ENCODE data around the gene RAP2A. TPM values are rescaled to one million over a fixed set of nuclear protein-coding genes. Genes with fewer than 3 reads are reported as not detected.

The RAP2A gene
- total and polyA plus RNA-seq, 9 of the 15 experiments (the other 6 are each of a cell fraction or from before 2014, with no cell fraction given), result 1.8 to 11.7 (median 5.6) TPM

DNA sequence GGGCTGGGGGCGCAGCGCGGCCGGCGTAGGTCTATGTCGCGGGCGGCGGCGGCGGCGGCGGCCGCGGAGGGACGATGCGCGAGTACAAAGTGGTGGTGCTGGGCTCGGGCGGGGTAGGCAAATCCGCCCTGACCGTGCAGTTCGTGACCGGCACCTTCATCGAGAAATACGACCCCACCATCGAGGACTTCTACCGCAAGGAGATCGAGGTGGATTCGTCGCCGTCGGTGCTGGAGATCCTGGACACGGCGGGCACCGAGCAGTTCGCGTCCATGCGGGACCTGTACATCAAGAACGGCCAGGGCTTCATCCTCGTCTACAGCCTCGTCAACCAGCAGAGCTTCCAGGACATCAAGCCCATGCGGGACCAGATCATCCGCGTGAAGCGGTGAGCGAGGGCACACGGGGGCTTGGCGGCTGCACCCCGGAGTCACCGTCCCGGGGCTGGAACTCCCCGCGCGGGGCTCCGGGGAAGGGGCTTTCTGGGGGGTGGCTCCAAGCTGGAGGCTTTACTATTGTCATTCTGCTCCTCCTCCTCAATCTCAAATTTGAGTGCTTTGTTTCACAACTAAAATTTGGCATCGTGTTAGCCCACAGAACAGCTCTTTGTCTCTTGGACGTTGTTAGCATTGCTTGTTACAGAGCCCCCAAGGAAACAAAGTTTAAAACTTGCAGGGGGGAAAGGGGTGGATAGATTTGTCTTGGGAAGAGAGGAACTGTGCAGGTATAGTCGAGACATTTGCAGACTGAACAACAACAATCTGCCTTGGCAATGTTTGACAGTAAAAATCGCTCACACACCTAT, 630 bp downstream of the RAP2A start:
- Histone ChIP-seq H3K36me3 (ENCODE audit: control insufficient read depth, insufficient read depth, low read length) (no peaks in the 10 kb centered on the region), H4K20me1 (replicated peaks; ENCODE audit: control insufficient read depth, insufficient read depth, low read length) (no peaks in the 10 kb centered on the region), H3K79me2 (ENCODE audit: control insufficient read depth, insufficient read depth, low read length) (peaks cover 24% of the 10 kb centered on the region), H3K9me3 (replicated peaks; ENCODE audit: control insufficient read depth, insufficient read depth, low read depth, low read length) (no peaks in the 10 kb centered on the region; the same call in 1 of the 2 replicates), H3K4me3 (peak overlapping the region; percentile 52), H3K9me1 (ENCODE audit: control insufficient read depth, insufficient read depth, low read length) (no peaks in the 10 kb centered on the region), H3K4me2 (ENCODE audit: insufficient read depth, low read length) (peak overlapping the region; percentile 83), H3K27ac (ENCODE audit: extremely low read depth, low read depth, low read length) (peak overlapping the region; percentile 58; the same call in 2 of the 3 replicates), H3K27me3 (ENCODE audit: control insufficient read depth in 2 of 2, insufficient read depth in 2 of 2, low read length in 2 of 2) (no peaks in the 10 kb centered on the region), H3K4me1 (replicated peaks in 1 of 2; ENCODE audit: control insufficient read depth in 2 of 2, insufficient read depth in 2 of 2, low read length in 2 of 2) (peaks cover 8 to 16% of the 10 kb centered on the region in 2 experiments; a peak in 4 of 5 replicates), H3K9ac (ENCODE audit: insufficient read depth in 1 of 2, low read depth in 2 of 2, low read length in 2 of 2) (peak overlapping the region; percentile 36 to 93), H2AFZ (ENCODE audit: low read depth, low read length) (peak overlapping the region; percentile 91)
- DNase-seq (ENCODE audit: extremely low read depth in 1 of 4, low spot score in 3 of 4) (peak in 1 of 4 experiments; percentile 29), FAIRE-seq (peak; percentile 87), ATAC-seq (peak; percentile 23)
- intact Hi-C loops (cut with micrococcal nuclease), result loop anchor here (10.0 kb wide), 2 partner anchors 210 to 1760 kb away; partner anchors contain the start of genes DNAJC3 and MBNL2
- ChIA-PET CTCF (ENCODE audit: low intra/inter-chr PET ratio) (no interaction called here), POLR2A (interaction anchor here (1.0 kb wide), 2 partner anchors 9 to 31 kb away, joined by 3 read pairs; no protein-coding TSS in a partner anchor)
- under 1% methylated on average over 17 of the region's 60 CpGs for WGBS (ENCODE audit: insufficient coverage, low coverage, missing lambda C conversion rate)
- no TSS peak for BruUV-seq (replicated peaks)
- in situ Hi-C loops (cut with MboI), result no loop called here
- TF ChIP-seq, protein P1, sequence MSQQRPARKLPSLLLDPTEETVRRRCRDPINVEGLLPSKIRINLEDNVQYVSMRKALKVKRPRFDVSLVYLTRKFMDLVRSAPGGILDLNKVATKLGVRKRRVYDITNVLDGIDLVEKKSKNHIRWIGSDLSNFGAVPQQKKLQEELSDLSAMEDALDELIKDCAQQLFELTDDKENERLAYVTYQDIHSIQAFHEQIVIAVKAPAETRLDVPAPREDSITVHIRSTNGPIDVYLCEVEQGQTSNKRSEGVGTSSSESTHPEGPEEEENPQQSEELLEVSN (IDR thresholded peaks at IDR 0.05; ENCODE audit: borderline replicate concordance in 1 of 2, extremely low read depth in 1 of 2, insufficient read depth in 1 of 2, insufficient read length in 1 of 2, low read depth in 1 of 2, low read length in 1 of 2, poor library complexity in 1 of 2, severe bottlenecking in 1 of 2), result peak; percentile 21 to 50
- TF ChIP-seq NFIC (IDR thresholded peaks at IDR 0.05) (no peak; the same call in 1 of the 2 replicates), ZSCAN29 (IDR thresholded peaks at IDR 0.05) (peak; percentile 76), ZBTB7A (IDR thresholded peaks at IDR 0.05; ENCODE audit: borderline replicate concordance, control insufficient read depth, low read depth, low read length) (peak; percentile 57; the same call in 1 of the 2 replicates), MAZ (CRISPR knock-in tag; conservative IDR thresholded peaks at IDR 0.05 in 1 of 2, IDR thresholded peaks at IDR 0.05 in 1 of 2) (no peak), NCOA6 (IDR thresholded peaks at IDR 0.05) (0 out of 2 replicates have a peak, but pooled peaks have one; percentile 50), MGA (IDR thresholded peaks at IDR 0.05) (peak; percentile 80)
